Epithelial cell of esophagus (primary cell): ENCODE data around the gene FGD2.

Experiments used
- DNase-seq: peaks from one replicate; pipeline ENCODE4 v3.0.0; 2010; ENCODE audit warnings: low read depth
- H3K4me3 ChIP-seq: 2 replicates; pipeline ENCODE4 v1.5.1; 2011; ENCODE audit warnings: mild to moderate bottlenecking, low read length, control low read depth
- TF ChIP-seq, protein P1 (sequence below): IDR thresholded peaks from 2 replicates; pipeline ENCODE4 v1.5.1; 2011; ENCODE audit warnings: low read depth, mild to moderate bottlenecking, low read length, control low read depth, inconsistent platforms; ENCODE audit not compliant: insufficient read depth; ENCODE audit errors: missing control alignments

FGD2 gene

DNA sequence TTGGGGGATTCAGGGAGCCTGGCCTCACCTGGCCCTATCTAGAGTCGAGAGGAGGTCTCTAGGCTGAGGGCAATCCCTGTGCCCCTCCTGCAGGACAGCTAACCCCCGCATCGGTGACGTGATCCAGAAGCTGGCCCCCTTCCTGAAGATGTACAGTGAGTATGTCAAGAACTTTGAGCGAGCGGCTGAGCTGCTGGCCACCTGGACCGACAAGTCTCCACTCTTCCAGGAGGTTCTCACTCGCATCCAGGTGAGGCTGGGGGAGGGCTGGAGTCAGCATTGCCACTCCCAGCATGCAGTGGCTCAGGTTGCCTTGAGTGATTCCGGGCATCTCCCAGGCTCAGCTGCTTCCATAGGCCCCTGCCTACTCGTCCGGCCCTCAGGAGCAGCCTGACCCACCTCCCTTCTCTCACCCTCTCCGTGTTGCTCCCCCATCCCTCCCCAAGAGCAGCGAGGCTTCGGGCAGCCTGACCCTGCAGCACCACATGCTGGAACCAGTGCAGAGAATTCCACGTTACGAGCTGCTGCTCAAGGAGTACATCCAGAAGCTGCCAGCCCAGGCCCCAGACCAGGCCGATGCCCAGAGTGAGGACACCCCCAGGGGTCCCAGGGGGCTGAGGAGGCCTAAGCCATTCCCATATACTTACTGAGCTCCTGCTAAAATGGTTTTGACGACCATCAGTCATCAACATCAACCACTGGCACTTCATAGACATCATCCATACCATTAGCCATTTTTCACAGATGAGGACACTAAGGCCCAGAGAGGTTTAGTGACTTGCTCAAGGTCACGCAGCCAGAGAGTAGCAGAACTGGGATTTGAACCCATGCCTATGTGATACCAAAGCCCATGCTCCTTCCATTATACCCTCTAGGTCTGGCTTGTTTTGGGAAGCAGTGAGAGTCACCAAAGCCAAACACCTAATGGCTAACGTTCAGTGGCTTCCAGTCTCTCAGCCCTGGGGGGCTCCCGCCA, 8.3 kb downstream of the FGD2 start:
- TF ChIP-seq, protein P1, sequence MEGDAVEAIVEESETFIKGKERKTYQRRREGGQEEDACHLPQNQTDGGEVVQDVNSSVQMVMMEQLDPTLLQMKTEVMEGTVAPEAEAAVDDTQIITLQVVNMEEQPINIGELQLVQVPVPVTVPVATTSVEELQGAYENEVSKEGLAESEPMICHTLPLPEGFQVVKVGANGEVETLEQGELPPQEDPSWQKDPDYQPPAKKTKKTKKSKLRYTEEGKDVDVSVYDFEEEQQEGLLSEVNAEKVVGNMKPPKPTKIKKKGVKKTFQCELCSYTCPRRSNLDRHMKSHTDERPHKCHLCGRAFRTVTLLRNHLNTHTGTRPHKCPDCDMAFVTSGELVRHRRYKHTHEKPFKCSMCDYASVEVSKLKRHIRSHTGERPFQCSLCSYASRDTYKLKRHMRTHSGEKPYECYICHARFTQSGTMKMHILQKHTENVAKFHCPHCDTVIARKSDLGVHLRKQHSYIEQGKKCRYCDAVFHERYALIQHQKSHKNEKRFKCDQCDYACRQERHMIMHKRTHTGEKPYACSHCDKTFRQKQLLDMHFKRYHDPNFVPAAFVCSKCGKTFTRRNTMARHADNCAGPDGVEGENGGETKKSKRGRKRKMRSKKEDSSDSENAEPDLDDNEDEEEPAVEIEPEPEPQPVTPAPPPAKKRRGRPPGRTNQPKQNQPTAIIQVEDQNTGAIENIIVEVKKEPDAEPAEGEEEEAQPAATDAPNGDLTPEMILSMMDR, result no peak
- H3K4me3 ChIP-seq, result no peak overlapping the region

DNA sequence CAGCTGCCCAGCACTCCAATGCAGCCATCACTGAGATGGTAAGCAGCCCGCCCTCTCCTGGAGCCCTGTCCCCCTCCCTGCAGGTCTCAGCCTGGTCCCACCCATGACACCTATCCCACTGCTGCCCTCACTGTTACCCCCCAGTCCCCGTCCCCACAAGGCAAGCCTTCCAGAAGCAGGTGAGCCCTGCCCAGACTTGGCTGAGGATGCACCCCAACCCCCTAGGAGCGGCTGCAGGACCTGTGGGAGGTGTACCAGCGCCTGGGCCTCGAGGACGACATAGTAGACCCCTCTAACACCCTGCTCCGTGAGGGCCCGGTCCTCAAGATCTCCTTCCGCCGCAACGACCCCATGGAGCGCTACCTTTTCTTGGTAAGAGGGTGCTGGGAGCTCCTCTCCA, 9.2 kb downstream of the FGD2 start:
- DNase-seq, result no peak
- H3K4me3 ChIP-seq, result no peak overlapping the region
- TF ChIP-seq, protein P1, result no peak

More for the DNA sequence above, 8.3 kb downstream of the FGD2 start:
- no peak for DNase-seq

DNA sequence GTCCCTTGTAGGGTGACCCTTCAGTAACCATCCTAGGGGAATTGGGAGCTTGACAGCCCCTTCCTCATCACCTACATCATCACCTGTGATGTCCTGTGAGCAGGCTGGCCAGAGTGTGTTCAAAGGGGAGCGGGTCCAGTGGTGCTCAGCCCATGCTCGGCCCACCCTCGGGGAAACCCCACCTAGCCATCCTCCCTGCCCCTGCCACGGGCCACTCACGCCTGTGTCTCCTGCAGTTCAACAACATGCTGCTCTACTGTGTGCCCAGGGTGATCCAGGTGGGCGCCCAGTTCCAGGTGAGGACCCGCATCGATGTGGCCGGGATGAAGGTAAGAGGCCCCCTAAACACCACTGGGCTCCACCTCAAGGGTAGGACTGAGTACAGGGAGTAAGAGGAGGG, 10.1 kb downstream of the FGD2 start:
- no peak overlapping the region for H3K4me3 ChIP-seq
- TF ChIP-seq, protein P1, result no peak
- no peak for DNase-seq

DNA sequence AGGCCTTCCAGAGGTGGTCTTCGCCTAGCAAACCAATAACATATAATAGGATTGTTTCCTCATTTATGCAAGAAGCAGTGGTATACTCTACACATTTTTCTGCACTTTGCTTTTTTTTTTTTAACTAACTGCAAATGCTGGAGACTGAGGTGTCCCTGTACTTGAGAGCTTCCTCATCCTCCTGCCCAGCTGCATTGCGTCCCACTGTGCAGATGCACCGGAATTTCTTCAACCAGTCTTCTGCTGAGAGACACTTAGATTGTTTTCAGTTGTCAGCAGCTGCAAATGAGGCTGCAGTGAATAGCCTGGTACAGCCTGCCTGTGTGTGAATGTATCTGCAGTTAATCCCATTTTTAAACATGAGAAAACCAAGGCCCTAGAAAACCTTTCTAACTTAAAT, 11.5 kb downstream of the FGD2 start:
- no peak for DNase-seq
- TF ChIP-seq, protein P1, result no peak
- no peak overlapping the region for H3K4me3 ChIP-seq

- no peak overlapping the region for H3K4me3 ChIP-seq
- peak; percentile 20 for DNase-seq
- TF ChIP-seq, protein P1, result no peak
Measured at GRCh38 chr6:37017606-37018197, 12.2 kb downstream of the FGD2 start.

DNA sequence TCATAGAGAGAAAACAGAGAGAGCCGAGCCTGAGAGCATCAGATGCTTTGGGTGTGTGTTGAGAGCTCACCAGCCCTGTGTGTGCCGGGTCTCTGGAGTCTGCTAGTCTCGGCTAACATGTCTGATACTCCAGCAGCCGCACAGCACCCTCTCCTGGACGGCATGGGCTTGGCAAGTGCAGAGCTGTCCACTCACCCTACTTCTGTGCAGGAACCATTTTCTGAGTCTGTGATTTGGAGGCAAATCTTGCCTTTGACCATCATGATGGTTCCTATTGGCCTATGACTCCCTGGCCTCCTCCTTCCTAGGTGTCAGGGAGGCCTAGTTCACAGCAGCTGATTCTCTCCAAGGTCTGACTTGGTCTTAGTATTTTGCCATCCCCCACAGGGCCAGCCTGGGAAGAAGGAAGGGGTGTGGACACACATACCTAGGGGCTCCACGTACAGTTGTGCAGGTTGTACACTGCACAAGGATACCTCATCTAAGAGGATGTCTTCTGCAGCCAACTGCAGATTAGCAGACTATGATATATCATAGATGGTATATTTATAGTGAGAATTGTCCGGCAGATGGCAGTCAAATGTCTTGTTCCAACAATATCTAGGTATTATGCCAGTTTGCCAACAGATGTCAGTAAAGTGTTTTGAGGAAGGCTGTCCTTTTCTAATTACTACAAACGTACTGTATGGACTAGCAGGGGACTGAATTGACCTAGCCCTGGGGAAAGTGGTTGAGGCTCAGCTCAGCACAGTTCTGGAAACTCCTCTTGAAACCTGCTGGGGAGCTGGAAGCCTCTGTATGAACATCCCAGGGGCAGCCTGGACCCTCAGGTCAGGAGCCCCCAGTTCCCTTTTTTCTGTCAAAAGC, 13.0 kb downstream of the FGD2 start:
- no peak overlapping the region for H3K4me3 ChIP-seq
- TF ChIP-seq, protein P1, result peak; percentile 94
- peak; percentile 90 for DNase-seq
